ENCODE measurements around the gene TGFBR2.

TGFBR2 gene

DNA sequence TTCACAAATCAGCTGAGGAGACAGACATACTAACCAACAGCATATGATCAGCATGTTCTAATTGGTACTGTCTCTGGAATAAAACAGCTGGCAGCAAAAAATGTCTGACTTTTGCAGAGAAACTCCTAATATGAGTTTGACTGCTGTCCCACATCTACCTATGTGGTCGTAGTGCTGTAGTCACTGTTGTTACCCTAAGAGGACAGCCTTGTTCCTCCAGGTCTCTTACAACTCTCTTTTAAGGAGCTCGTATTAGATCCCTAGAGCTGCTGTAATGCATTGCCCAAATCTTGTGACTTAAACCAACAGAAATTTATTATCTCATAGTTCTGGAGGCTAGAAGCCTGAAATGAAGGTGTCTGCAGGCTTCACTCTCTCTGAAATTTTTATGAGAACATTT, 92.1 kb downstream of the TGFBR2 start:
- TF ChIP-seq GABPA (IDR thresholded peaks at IDR 0.05; ENCODE audit: low read depth) (no peak), SPI1 (IDR thresholded peaks at IDR 0.05; ENCODE audit: borderline replicate concordance, low read depth) (no peak), POLR2AphosphoS5 (IDR thresholded peaks at IDR 0.05; ENCODE audit: low read depth) (no peak)
- TF ChIP-seq, protein P1, sequence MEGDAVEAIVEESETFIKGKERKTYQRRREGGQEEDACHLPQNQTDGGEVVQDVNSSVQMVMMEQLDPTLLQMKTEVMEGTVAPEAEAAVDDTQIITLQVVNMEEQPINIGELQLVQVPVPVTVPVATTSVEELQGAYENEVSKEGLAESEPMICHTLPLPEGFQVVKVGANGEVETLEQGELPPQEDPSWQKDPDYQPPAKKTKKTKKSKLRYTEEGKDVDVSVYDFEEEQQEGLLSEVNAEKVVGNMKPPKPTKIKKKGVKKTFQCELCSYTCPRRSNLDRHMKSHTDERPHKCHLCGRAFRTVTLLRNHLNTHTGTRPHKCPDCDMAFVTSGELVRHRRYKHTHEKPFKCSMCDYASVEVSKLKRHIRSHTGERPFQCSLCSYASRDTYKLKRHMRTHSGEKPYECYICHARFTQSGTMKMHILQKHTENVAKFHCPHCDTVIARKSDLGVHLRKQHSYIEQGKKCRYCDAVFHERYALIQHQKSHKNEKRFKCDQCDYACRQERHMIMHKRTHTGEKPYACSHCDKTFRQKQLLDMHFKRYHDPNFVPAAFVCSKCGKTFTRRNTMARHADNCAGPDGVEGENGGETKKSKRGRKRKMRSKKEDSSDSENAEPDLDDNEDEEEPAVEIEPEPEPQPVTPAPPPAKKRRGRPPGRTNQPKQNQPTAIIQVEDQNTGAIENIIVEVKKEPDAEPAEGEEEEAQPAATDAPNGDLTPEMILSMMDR (IDR thresholded peaks at IDR 0.05; ENCODE audit: insufficient read depth, low read length): no peak
- TF ChIP-seq, protein P2, sequence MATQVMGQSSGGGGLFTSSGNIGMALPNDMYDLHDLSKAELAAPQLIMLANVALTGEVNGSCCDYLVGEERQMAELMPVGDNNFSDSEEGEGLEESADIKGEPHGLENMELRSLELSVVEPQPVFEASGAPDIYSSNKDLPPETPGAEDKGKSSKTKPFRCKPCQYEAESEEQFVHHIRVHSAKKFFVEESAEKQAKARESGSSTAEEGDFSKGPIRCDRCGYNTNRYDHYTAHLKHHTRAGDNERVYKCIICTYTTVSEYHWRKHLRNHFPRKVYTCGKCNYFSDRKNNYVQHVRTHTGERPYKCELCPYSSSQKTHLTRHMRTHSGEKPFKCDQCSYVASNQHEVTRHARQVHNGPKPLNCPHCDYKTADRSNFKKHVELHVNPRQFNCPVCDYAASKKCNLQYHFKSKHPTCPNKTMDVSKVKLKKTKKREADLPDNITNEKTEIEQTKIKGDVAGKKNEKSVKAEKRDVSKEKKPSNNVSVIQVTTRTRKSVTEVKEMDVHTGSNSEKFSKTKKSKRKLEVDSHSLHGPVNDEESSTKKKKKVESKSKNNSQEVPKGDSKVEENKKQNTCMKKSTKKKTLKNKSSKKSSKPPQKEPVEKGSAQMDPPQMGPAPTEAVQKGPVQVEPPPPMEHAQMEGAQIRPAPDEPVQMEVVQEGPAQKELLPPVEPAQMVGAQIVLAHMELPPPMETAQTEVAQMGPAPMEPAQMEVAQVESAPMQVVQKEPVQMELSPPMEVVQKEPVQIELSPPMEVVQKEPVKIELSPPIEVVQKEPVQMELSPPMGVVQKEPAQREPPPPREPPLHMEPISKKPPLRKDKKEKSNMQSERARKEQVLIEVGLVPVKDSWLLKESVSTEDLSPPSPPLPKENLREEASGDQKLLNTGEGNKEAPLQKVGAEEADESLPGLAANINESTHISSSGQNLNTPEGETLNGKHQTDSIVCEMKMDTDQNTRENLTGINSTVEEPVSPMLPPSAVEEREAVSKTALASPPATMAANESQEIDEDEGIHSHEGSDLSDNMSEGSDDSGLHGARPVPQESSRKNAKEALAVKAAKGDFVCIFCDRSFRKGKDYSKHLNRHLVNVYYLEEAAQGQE (IDR thresholded peaks at IDR 0.05; ENCODE audit: insufficient replicate concordance, low read depth): no peak
- DNase-seq (ENCODE audit: low read depth in 1 of 2, low spot score in 1 of 2): no peak
- Histone ChIP-seq H3K27ac (replicated peaks) (no peak overlapping the region), H3K4me3 (replicated peaks; ENCODE audit: insufficient read depth, low read length) (no peak overlapping the region), H3K27me3 (ENCODE audit: insufficient read depth, poor library complexity, severe bottlenecking) (no peaks in the 10 kb centered on the region)

DNA sequence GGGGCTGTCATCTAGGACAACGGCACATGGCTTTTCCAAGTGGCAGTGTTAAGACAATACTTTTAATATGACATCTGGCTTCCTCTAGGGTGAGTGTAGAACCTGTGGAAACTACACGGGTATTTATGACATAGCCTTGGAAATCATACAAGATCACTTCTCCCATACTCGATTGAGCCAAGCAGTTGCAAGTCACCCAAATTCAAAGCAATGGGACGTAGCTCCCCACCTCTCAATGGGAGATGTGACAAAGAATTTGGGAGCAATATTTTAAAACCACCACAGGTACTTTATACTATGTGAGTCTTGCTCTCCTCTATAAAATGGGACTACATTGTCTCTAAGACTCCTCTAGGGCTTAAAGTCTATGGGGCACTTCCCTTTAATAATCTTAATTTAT, 93.5 kb downstream of the TGFBR2 start:
- Histone ChIP-seq H3K27ac (replicated peaks) (no peak overlapping the region), H3K27me3 (ENCODE audit: insufficient read depth, poor library complexity, severe bottlenecking) (no peaks in the 10 kb centered on the region), H3K4me3 (replicated peaks; ENCODE audit: insufficient read depth, low read length) (no peak overlapping the region)
- TF ChIP-seq POLR2AphosphoS5 (IDR thresholded peaks at IDR 0.05; ENCODE audit: low read depth): no peak
- no peak for TF ChIP-seq GABPA (IDR thresholded peaks at IDR 0.05; ENCODE audit: low read depth)
- TF ChIP-seq, protein P1 (IDR thresholded peaks at IDR 0.05; ENCODE audit: insufficient read depth, low read length): no peak
- DNase-seq (ENCODE audit: low read depth in 1 of 2, low spot score in 1 of 2): no peak

DNA sequence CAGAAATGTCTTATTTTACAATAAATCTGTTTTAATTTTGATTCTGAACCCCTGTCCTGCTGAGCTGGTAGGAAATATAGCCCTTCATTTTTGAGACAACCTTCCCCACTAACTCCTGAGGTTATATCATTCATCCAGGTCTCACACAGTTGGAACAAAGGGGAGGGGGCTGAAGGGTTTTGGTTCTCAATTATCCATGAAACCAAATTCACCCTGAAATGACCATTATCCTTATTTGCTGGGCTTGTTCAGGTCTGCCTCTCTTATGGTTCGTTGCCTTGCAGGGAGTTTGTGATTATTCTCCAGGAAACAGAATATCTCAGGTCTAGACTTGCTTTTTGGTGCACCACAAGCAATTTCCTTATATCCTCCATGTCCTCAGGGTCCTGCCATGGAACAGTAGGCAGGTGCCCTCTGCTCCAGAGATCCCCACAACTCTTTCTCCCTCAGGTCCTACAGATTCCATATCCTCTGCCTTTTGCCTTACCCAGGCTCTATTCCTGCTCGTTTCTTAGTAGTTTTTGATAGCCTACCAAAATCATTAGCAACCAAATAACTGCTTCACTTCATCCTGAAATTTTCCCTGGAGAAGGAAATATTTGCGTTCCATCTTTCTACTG, 94.4 kb downstream of the TGFBR2 start:
- Histone ChIP-seq H3K4me3 (replicated peaks; ENCODE audit: insufficient read depth, low read length) (no peak overlapping the region), H3K27ac (replicated peaks) (no peak overlapping the region), H3K27me3 (ENCODE audit: insufficient read depth, poor library complexity, severe bottlenecking) (no peaks in the 10 kb centered on the region)
- DNase-seq (ENCODE audit: low read depth in 1 of 2, low spot score in 1 of 2): no peak
- TF ChIP-seq, protein P1 (IDR thresholded peaks at IDR 0.05; ENCODE audit: insufficient read depth, low read length): no peak

DNA sequence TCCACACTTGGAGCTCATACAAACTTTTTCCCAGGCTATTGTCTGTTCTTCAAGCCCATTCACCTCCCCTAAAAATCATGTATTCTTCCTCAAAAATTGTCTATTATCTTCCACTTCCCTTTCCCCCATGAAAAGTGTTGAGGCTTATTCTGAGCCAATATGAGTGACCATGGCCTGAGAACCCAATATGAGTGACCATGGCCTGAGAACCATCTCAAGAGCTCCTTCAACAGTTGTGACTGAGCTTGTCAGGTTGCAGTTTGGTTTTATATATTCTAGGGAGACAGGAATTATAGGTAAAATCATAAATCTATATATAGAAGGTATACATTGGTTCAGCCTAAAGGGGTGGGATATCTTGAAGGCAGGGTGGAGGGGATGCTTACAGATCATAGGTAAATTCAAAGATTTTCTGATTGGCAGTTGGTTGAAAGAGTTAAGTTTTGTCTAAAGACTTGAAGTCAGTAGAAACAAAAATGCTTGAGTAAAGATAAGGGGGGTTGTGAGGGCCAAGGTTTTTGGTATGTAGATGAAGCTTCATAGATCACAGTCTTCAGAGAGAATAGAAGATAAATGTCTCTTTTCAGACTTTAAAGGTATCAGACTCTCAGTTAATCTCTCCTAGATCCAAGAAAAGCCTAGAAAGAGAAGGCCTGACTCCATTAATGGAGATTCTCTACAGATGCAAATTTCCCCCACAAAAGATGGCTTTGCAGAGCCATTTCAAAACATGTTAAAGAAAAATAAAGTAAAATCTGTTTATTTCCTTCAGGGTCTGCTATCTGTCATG, 95.8 kb downstream of the TGFBR2 start:
- DNase-seq (ENCODE audit: low read depth in 1 of 2, low spot score in 1 of 2): no peak
- TF ChIP-seq SPI1 (IDR thresholded peaks at IDR 0.05; ENCODE audit: borderline replicate concordance, low read depth) (no peak), POLR2AphosphoS5 (IDR thresholded peaks at IDR 0.05; ENCODE audit: low read depth) (no peak)
- Histone ChIP-seq H3K27me3 (ENCODE audit: insufficient read depth, poor library complexity, severe bottlenecking) (no peaks in the 10 kb centered on the region), H3K27ac (replicated peaks) (no peak overlapping the region), H3K4me3 (replicated peaks; ENCODE audit: insufficient read depth, low read length) (no peak overlapping the region)

DNA sequence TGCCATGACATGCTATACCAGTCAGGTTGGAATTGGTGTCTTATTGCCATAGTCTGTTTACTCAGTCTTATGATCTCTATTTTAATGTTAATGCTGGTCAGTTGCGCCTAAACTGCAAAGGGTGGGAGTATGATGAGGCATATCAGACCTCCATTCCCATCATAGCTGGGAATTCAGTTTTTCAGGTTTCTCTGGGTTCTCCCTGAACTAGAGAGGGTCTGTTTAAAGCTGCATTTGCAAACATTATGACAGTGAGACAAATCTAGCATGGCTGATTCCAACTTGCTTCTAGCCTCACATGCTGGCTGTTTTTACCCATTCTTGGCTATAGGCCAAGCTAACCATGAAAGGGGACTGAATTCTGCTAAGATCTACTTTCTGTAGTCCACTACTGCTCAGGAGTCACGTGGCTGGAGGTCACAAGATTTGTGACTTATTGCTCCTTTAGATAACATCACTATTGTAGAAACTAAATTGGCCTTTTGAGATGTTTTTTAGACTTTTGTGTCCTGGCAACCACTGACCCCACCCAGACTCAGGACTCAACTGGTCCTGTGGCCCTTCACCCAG, 96.5 kb downstream of the TGFBR2 start:
- no peak for DNase-seq (ENCODE audit: low read depth in 1 of 2, low spot score in 1 of 2)
- TF ChIP-seq, protein P2 (IDR thresholded peaks at IDR 0.05; ENCODE audit: insufficient replicate concordance, low read depth): no peak
- TF ChIP-seq, protein P1 (IDR thresholded peaks at IDR 0.05; ENCODE audit: insufficient read depth, low read length): no peak
- no peak for TF ChIP-seq GABPA (IDR thresholded peaks at IDR 0.05; ENCODE audit: low read depth)
- no peak for TF ChIP-seq POLR2AphosphoS5 (IDR thresholded peaks at IDR 0.05; ENCODE audit: low read depth)
- TF ChIP-seq SPI1 (IDR thresholded peaks at IDR 0.05; ENCODE audit: borderline replicate concordance, low read depth): no peak
- no peak overlapping the region for H3K27ac ChIP-seq (replicated peaks)
- H3K27me3 ChIP-seq (ENCODE audit: insufficient read depth, poor library complexity, severe bottlenecking): no peaks in the 10 kb centered on the region
- H3K4me3 ChIP-seq (replicated peaks; ENCODE audit: insufficient read depth, low read length): no peak overlapping the region

All from HL-60 (cell line).